Measurements from ENCODE around the gene LMAN2L. TPM values are rescaled to one million over a fixed set of nuclear protein-coding genes. Genes with fewer than 3 reads are reported as not detected.

Gene LMAN2L
- total RNA-seq, 4 donors from 2014 or later, result 11.9 to 18.3 (median 16.4) TPM

GRCh38 chr2:96692094-96692971 lies 47.5 kb downstream of the LMAN2L start:
- Histone ChIP-seq H3K27me3 (peaks cover 5% of the 10 kb centered on the region), H3K4me3 (no peak overlapping the region), H3K36me3 (no peaks in the 10 kb centered on the region), H3K9me3 (no peaks in the 10 kb centered on the region), H3K4me1 (peaks cover 5% of the 10 kb centered on the region), H3K27ac (no peak overlapping the region)
- 91% methylated on average over 13 of the region's 14 CpGs for WGBS
- TF ChIP-seq CTCF (IDR thresholded peaks at IDR 0.05), result no peak
- no peak for TF ChIP-seq POLR2AphosphoS5 (IDR thresholded peaks at IDR 0.05)
- TF ChIP-seq POLR2A (IDR thresholded peaks at IDR 0.05), result no peak
- TF ChIP-seq EP300 (IDR thresholded peaks at IDR 0.05), result no peak
- DNase-seq (ENCODE audit: low spot score in 2 of 2), result no peak

GRCh38 chr2:96691022-96691612 lies 48.7 kb downstream of the LMAN2L start:
- WGBS, result 100% methylated on average over 8 of the region's 30 CpGs
- TF ChIP-seq POLR2A (IDR thresholded peaks at IDR 0.05) (no peak), POLR2AphosphoS5 (IDR thresholded peaks at IDR 0.05) (no peak), CTCF (IDR thresholded peaks at IDR 0.05) (no peak), EP300 (IDR thresholded peaks at IDR 0.05) (no peak)
- no peak overlapping the region for H3K27ac ChIP-seq
- H3K9me3 ChIP-seq, result no peaks in the 10 kb centered on the region
- H3K27me3 ChIP-seq, result peaks cover 5% of the 10 kb centered on the region
- H3K4me3 ChIP-seq, result no peak overlapping the region
- no peaks in the 10 kb centered on the region for H3K36me3 ChIP-seq
- no peak for DNase-seq (ENCODE audit: low spot score in 2 of 2)
- no peaks in the 10 kb centered on the region for H3K4me1 ChIP-seq

GRCh38 chr2:96690306-96691021 lies 49.4 kb downstream of the LMAN2L start:
- peaks cover 10% of the 10 kb centered on the region for H3K27me3 ChIP-seq
- H3K4me1 ChIP-seq, result no peaks in the 10 kb centered on the region
- DNase-seq (ENCODE audit: low spot score in 2 of 2), result no peak
- TF ChIP-seq POLR2AphosphoS5 (IDR thresholded peaks at IDR 0.05), result no peak
- TF ChIP-seq CTCF (IDR thresholded peaks at IDR 0.05), result no peak
- no peak for TF ChIP-seq POLR2A (IDR thresholded peaks at IDR 0.05)
- no peak for TF ChIP-seq EP300 (IDR thresholded peaks at IDR 0.05)
- no peak overlapping the region for H3K4me3 ChIP-seq
- 89% methylated on average over 12 of the region's 16 CpGs for WGBS
- no peaks in the 10 kb centered on the region for H3K36me3 ChIP-seq
- no peaks in the 10 kb centered on the region for H3K9me3 ChIP-seq
- H3K27ac ChIP-seq, result no peak overlapping the region

GRCh38 chr2:96689431-96689991 lies 50.4 kb downstream of the LMAN2L start:
- TF ChIP-seq EP300 (IDR thresholded peaks at IDR 0.05) (no peak), CTCF (IDR thresholded peaks at IDR 0.05) (no peak), POLR2AphosphoS5 (IDR thresholded peaks at IDR 0.05) (no peak), POLR2A (IDR thresholded peaks at IDR 0.05) (no peak)
- Histone ChIP-seq H3K4me3 (no peak overlapping the region), H3K9me3 (no peaks in the 10 kb centered on the region), H3K4me1 (no peaks in the 10 kb centered on the region), H3K27me3 (peaks cover 17% of the 10 kb centered on the region), H3K27ac (no peak overlapping the region), H3K36me3 (no peaks in the 10 kb centered on the region)
- no peak for DNase-seq (ENCODE audit: low spot score in 2 of 2)
- WGBS, result 89% methylated on average over 14 of the region's 14 CpGs

Data from suprapubic skin (tissue), 4 donors.